Esophagus muscularis mucosa (tissue), 4 donors: ENCODE results near the gene FAM227A. TPM values are rescaled to one million over a fixed set of nuclear protein-coding genes. Genes with fewer than 3 reads are reported as not detected.

Experiments
- DNase-seq: peaks from one replicate; pipeline ENCODE4 v3.0.0-alpha.2; 2017; ENCODE audit errors: extremely low spot score
- H3K27ac ChIP-seq, 4 donors: fragments of 200-600 bp; sonication (generic); replicated peaks in 1 of 4; 1 replicate in 3 of 4; 2 replicates in 1 of 4; pipeline ENCODE4 v1.5.1; 2016 to 2019; ENCODE audit warnings: mild to moderate bottlenecking in 1 of 4
- H3K27me3 ChIP-seq, 4 donors: fragments of 200-600 bp; sonication (generic); one replicate each; pipeline versions ENCODE4 v1.5.1 to v1.6.0; 2016 to 2019
- H3K36me3 ChIP-seq, 4 donors: fragments of 200-600 bp; sonication (generic); one replicate each; pipeline ENCODE4 v1.5.1; 2016 to 2019
- H3K4me1 ChIP-seq, 4 donors: fragments of 200-600 bp; sonication (generic); one replicate each; pipeline ENCODE4 v1.5.1; 2016 to 2019
- H3K4me3 ChIP-seq, 4 donors: fragments of 200-600 bp; sonication (generic); 1 replicate in 2 of 4; 2 replicates in 2 of 4; pipeline ENCODE4 v1.5.1; 2016 to 2019; ENCODE audit warnings: mild to moderate bottlenecking in 4 of 4, moderate library complexity in 1 of 4
- H3K9me3 ChIP-seq, 4 donors: fragments of 200-600 bp; sonication (generic); 1 replicate in 3 of 4; 2 replicates in 1 of 4; pipeline ENCODE4 v1.5.1; 2016 to 2019
- EP300 ChIP-seq: sonication (generic); formaldehyde crosslinking; IDR thresholded peaks from one replicate; pipeline ENCODE4 v1.6.1; 2017; ENCODE audit warnings: antibody characterized with exemption
- POLR2A ChIP-seq: fragments of 450-650 bp; IDR thresholded peaks from one replicate; pipeline ENCODE4 v1.6.1; 2017; ENCODE audit warnings: antibody characterized with exemption, moderate library complexity, mild to moderate bottlenecking, low read depth
- POLR2AphosphoS5 ChIP-seq, 2 donors: sonication (generic); formaldehyde crosslinking; IDR thresholded peaks; one replicate each; pipeline ENCODE4 v1.6.1; 2017; ENCODE audit warnings: antibody characterized with exemption in 2 of 2
- WGBS: methylation state at CpG from one replicate; pipeline ENCODE4 v1.1.5; 2018; 5-methylcytosine and 5-hydroxymethylcytosine counted together
- intact Hi-C: fragments of 100-400 bp; cut with DNase I; formaldehyde crosslinking; loops from one replicate; pipeline ENCODE4 v1.15.1; 2023
- total RNA-seq, 4 donors: library from RNA; depleted of rRNA; stranded (reverse); fragments of >200 nt; gene quantifications; one replicate each; pipeline versions ENCODE4 v1.1.0 to v1.2.1, GENCODE V29; 2016
- TF ChIP-seq, protein P1 (sequence below), 3 experiments: fragments of 200-600 bp in 2 of 3; fragments of 450-650 bp in 1 of 3; sonication (generic) in 2 of 3; IDR thresholded peaks; one replicate each; pipeline ENCODE4 v1.5.1; 2017 to 2019; ENCODE audit warnings: antibody characterized with exemption in 3 of 3, mild to moderate bottlenecking in 2 of 3, moderate library complexity in 1 of 3

FAM227A gene
- total RNA-seq, 4 donors from 2014 or later: 0.33 to 2.9 (median 0.86) TPM

DNA sequence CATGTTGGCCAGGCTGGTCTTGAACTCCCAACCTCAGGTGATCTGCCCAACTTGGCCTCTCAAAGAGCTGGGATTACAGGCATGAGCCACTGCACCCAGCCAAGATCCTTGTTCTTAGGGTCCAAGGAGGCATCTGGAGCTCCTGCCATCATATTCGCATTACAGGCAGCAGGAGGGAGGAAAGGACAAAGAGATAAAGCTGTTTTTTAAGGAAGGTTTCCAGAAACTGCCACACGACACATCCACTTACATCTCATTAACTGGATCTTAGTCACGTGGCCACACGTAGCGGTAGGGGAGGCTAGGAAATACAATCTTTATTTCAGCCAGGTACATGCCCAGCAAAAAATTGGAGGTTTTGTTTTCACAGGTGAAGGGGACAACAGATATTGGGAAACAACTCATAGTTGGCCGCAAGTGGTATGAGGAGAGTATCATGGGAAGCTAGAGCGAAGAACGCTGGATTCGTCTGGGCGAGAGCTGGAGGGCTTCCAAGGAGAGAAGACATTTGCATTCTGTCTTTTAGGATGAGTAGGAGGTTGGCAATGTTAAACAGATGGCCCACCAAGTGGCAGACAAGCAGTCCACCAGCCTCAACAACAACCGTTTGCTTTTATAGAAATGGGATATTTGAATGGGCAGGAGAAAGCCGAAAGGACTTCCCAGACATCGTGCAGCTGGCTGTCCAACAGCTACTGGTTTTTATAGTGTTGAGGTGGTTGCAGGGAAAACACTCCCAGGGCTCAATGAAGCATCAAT is 47.0 kb downstream of the FAM227A start:
- H3K27me3 ChIP-seq: no peaks in the 10 kb centered on the region
- H3K27ac ChIP-seq: no peak overlapping the region
- no peak for DNase-seq
- H3K4me1 ChIP-seq: peaks cover 0 to 12% (median 9%) of the 10 kb centered on the region in 4 donors
- 86% methylated on average over 13 of the region's 13 CpGs for WGBS
- H3K4me3 ChIP-seq: no peak overlapping the region
- intact Hi-C loops: no loop called here
- H3K36me3 ChIP-seq: no peaks in the 10 kb centered on the region
- no peaks in the 10 kb centered on the region for H3K9me3 ChIP-seq
- no peak for TF ChIP-seq POLR2AphosphoS5 (IDR thresholded peaks at IDR 0.05)
- TF ChIP-seq POLR2A: no peak
- TF ChIP-seq, protein P1, sequence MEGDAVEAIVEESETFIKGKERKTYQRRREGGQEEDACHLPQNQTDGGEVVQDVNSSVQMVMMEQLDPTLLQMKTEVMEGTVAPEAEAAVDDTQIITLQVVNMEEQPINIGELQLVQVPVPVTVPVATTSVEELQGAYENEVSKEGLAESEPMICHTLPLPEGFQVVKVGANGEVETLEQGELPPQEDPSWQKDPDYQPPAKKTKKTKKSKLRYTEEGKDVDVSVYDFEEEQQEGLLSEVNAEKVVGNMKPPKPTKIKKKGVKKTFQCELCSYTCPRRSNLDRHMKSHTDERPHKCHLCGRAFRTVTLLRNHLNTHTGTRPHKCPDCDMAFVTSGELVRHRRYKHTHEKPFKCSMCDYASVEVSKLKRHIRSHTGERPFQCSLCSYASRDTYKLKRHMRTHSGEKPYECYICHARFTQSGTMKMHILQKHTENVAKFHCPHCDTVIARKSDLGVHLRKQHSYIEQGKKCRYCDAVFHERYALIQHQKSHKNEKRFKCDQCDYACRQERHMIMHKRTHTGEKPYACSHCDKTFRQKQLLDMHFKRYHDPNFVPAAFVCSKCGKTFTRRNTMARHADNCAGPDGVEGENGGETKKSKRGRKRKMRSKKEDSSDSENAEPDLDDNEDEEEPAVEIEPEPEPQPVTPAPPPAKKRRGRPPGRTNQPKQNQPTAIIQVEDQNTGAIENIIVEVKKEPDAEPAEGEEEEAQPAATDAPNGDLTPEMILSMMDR (IDR thresholded peaks at IDR 0.05): no peak
- TF ChIP-seq EP300: no peak

DNA sequence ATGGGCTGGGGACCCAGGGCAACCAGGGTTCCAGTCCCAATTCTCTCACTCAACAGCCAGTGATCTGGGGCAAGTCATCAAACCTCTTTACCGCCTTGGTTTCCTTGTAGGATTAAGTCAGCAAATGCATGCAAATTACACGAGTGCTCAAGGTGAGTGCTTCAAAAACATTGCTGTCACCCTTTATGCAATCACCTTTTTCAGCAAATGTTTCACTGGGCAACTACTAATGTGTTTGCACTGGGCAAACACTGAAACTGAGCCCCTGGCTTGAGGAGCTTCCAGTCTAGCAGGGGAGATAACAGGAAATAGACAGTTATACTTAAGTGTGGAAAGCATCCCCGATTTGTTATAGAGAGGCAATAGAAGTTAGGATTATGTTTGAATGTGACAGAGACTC is 48.5 kb downstream of the FAM227A start:
- no peak overlapping the region for H3K4me3 ChIP-seq
- no peak for DNase-seq
- no peaks in the 10 kb centered on the region for H3K27me3 ChIP-seq
- WGBS: 90% methylated on average over 3 of the region's 3 CpGs
- no peaks in the 10 kb centered on the region for H3K9me3 ChIP-seq
- H3K36me3 ChIP-seq: no peaks in the 10 kb centered on the region
- H3K4me1 ChIP-seq: peaks cover 0 to 9% (median 9%) of the 10 kb centered on the region in 4 donors
- TF ChIP-seq EP300: no peak
- TF ChIP-seq POLR2A: no peak
- TF ChIP-seq, protein P1 (IDR thresholded peaks at IDR 0.05): no peak
- TF ChIP-seq POLR2AphosphoS5 (IDR thresholded peaks at IDR 0.05): no peak
- intact Hi-C loops: no loop called here
- no peak overlapping the region for H3K27ac ChIP-seq

DNA sequence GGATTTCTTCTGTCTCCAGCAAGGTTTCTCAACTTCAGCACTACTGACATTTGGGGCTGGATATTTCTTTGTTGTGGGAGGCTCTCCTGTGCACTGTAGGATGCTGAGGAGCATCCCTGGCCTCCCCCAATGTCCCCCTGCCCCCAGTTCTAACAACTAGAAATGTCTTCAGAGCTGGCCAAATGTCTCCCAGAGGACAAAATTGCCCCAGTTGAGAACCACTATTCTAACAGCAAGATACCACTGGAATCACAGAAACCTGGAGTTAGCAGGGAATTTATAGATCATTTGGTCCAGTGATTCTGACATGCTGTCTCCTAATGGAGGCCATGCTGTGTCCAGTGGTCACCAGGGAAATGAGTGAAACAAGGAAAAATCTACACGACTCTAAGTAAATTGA is 54.0 kb downstream of the FAM227A start:
- H3K27me3 ChIP-seq: no peaks in the 10 kb centered on the region
- TF ChIP-seq POLR2AphosphoS5 (IDR thresholded peaks at IDR 0.05) (no peak), POLR2A (no peak), EP300 (no peak)
- TF ChIP-seq, protein P1 (IDR thresholded peaks at IDR 0.05): no peak

DNA sequence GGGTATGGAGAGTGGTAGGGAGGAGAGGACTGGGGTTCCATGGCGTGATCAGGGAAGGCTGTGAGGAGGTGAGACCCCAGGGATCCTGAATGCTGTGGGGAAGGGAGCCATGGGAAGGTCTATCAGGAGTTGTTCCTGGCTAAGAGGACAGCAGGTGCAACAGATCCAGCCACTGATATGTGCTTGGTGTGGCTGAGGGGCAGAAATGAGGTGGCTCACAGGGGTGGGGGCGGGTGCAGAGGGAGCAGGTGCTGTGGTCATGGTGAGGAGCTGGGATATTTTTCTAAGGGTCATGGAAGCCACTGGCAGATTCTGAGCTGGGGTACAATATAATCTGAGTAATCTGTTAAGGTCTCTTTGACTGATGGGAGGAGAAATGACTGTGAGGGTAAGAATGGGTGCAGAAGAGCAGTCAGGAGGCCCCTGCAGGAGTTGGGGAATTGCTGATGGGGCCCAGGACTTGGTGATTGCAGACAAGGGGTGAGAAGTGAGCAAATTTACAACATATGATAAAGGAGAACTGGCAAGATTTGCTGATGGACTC is 54.9 kb downstream of the FAM227A start:
- TF ChIP-seq POLR2AphosphoS5 (IDR thresholded peaks at IDR 0.05): no peak
- TF ChIP-seq, protein P1 (IDR thresholded peaks at IDR 0.05): no peak
- no peak for TF ChIP-seq POLR2A
- no peak for TF ChIP-seq EP300
- DNase-seq: no peak
- intact Hi-C loops: no loop called here
- Histone ChIP-seq H3K4me3 (no peak overlapping the region), H3K36me3 (no peaks in the 10 kb centered on the region), H3K9me3 (no peaks in the 10 kb centered on the region), H3K27me3 (no peaks in the 10 kb centered on the region), H3K4me1 (peaks cover 0 to 4% (median 4%) of the 10 kb centered on the region in 4 donors), H3K27ac (no peak overlapping the region)
- WGBS: 86% methylated on average over 2 of the region's 2 CpGs

More for the DNA sequence above, 54.0 kb downstream of the FAM227A start:
- peaks cover 0 to 9% (median 9%) of the 10 kb centered on the region in 4 donors for H3K4me1 ChIP-seq
- no peak overlapping the region for H3K27ac ChIP-seq
- H3K4me3 ChIP-seq: no peak overlapping the region
- no peak for DNase-seq
- intact Hi-C loops: no loop called here
- WGBS: 87% methylated on average over 1 of the region's 1 CpG
- no peaks in the 10 kb centered on the region for H3K36me3 ChIP-seq
- H3K9me3 ChIP-seq: no peaks in the 10 kb centered on the region
